Ishikawa (cell line): ENCODE results near the gene NETO2.

Experiments
- CREB1 ChIP-seq: IDR thresholded peaks from 2 replicates; pipeline ENCODE4 v1.6.1; 2012; ENCODE audit warnings: low read depth
- EGR1 ChIP-seq: IDR thresholded peaks from 2 replicates; pipeline ENCODE4 v1.6.1; 2012
- EP300 ChIP-seq: IDR thresholded peaks from 2 replicates; pipeline ENCODE4 v1.6.1; 2012; ENCODE audit warnings: borderline replicate concordance
- MAX ChIP-seq: IDR thresholded peaks from 2 replicates; pipeline ENCODE4 v1.6.1; 2012
- RAD21 ChIP-seq: IDR thresholded peaks from 2 replicates; pipeline ENCODE4 v1.6.1; 2012; ENCODE audit warnings: low read depth
- TAF1 ChIP-seq: IDR thresholded peaks from 2 replicates; pipeline ENCODE4 v1.6.1; 2012; ENCODE audit warnings: low read depth, mild to moderate bottlenecking
- TEAD4 ChIP-seq: IDR thresholded peaks from 2 replicates; pipeline ENCODE4 v1.6.1; 2012
- USF1 ChIP-seq: IDR thresholded peaks from 2 replicates; pipeline ENCODE4 v1.6.1; 2012
- YY1 ChIP-seq: IDR thresholded peaks from 2 replicates; pipeline ENCODE4 v1.6.1; 2012; ENCODE audit warnings: low read depth
- TF ChIP-seq, protein P1 (sequence below): IDR thresholded peaks from 2 replicates; pipeline ENCODE4 v1.6.1; 2012; ENCODE audit warnings: low read depth, mild to moderate bottlenecking

- no peak for TF ChIP-seq YY1
- TF ChIP-seq RAD21: no peak
- no peak for TF ChIP-seq EGR1
- no peak for TF ChIP-seq CREB1
- TF ChIP-seq, protein P1, sequence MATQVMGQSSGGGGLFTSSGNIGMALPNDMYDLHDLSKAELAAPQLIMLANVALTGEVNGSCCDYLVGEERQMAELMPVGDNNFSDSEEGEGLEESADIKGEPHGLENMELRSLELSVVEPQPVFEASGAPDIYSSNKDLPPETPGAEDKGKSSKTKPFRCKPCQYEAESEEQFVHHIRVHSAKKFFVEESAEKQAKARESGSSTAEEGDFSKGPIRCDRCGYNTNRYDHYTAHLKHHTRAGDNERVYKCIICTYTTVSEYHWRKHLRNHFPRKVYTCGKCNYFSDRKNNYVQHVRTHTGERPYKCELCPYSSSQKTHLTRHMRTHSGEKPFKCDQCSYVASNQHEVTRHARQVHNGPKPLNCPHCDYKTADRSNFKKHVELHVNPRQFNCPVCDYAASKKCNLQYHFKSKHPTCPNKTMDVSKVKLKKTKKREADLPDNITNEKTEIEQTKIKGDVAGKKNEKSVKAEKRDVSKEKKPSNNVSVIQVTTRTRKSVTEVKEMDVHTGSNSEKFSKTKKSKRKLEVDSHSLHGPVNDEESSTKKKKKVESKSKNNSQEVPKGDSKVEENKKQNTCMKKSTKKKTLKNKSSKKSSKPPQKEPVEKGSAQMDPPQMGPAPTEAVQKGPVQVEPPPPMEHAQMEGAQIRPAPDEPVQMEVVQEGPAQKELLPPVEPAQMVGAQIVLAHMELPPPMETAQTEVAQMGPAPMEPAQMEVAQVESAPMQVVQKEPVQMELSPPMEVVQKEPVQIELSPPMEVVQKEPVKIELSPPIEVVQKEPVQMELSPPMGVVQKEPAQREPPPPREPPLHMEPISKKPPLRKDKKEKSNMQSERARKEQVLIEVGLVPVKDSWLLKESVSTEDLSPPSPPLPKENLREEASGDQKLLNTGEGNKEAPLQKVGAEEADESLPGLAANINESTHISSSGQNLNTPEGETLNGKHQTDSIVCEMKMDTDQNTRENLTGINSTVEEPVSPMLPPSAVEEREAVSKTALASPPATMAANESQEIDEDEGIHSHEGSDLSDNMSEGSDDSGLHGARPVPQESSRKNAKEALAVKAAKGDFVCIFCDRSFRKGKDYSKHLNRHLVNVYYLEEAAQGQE: no peak
- no peak for TF ChIP-seq TAF1
- TF ChIP-seq MAX: no peak
- no peak for TF ChIP-seq EP300
- TF ChIP-seq USF1: no peak
- TF ChIP-seq TEAD4: no peak
Observed at GRCh38 chr16:47053895-47054294, 89.8 kb downstream of the NETO2 start.
